ENCODE data around the gene SMIM14. TPM values are rescaled to one million over a fixed set of nuclear protein-coding genes. Genes with fewer than 3 reads are reported as not detected.

Gene SMIM14
- total RNA-seq, 1 experiment from 2014 or later: 14.5 TPM

DNA sequence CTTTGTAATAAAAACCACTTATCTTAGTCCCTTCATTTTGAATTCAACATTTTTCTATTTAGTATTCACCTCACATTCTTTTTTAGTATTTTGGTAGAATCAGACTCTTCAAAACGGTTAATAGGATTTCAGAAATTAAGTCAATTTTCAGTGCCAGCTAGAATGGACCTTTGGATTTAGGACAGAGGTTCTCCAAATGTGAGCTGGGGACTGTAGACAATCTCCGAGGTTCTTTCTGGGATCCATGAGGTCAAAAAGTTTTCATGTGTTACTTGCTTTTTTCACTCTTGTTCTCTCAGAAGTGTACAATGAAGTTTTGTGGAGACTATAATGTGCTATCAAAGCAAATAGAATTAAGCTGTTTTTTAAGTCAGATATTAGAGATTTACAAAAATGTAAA lies 109.1 kb downstream of the SMIM14 start:
- TF ChIP-seq, protein P1, sequence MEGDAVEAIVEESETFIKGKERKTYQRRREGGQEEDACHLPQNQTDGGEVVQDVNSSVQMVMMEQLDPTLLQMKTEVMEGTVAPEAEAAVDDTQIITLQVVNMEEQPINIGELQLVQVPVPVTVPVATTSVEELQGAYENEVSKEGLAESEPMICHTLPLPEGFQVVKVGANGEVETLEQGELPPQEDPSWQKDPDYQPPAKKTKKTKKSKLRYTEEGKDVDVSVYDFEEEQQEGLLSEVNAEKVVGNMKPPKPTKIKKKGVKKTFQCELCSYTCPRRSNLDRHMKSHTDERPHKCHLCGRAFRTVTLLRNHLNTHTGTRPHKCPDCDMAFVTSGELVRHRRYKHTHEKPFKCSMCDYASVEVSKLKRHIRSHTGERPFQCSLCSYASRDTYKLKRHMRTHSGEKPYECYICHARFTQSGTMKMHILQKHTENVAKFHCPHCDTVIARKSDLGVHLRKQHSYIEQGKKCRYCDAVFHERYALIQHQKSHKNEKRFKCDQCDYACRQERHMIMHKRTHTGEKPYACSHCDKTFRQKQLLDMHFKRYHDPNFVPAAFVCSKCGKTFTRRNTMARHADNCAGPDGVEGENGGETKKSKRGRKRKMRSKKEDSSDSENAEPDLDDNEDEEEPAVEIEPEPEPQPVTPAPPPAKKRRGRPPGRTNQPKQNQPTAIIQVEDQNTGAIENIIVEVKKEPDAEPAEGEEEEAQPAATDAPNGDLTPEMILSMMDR (conservative IDR thresholded peaks at IDR 0.05; ENCODE audit: low read depth, low read length): no peak
- TF ChIP-seq EZH2 (IDR thresholded peaks at IDR 0.05; ENCODE audit: borderline replicate concordance, low read depth, low read length, poor library complexity, severe bottlenecking): no peak
- ChIA-PET POLR2A (ENCODE audit: low non-redundant PET) (no interaction called here), CTCF (interaction anchor here (0.6 kb wide), 1 partner anchor 17 kb away, joined by 3 read pairs; no protein-coding TSS in a partner anchor)
- Histone ChIP-seq H3K4me1 (ENCODE audit: insufficient read depth, low read length, poor library complexity, severe bottlenecking) (peaks cover 4% of the 10 kb centered on the region), H3K27me3 (replicated peaks; ENCODE audit: insufficient read depth, low read depth, low read length, poor library complexity) (no peaks in the 10 kb centered on the region), H3K4me3 (ENCODE audit: low read depth, low read length, poor library complexity, severe bottlenecking) (no peak overlapping the region), H3K27ac (ENCODE audit: low read depth, low read length, poor library complexity, severe bottlenecking) (no peak overlapping the region), H3K36me3 (ENCODE audit: insufficient read depth, low read length, poor library complexity, severe bottlenecking) (peaks cover 4% of the 10 kb centered on the region), H3K9me3 (ENCODE audit: low read depth, low read length, poor library complexity, severe bottlenecking) (no peaks in the 10 kb centered on the region)
- DNase-seq (ENCODE audit: low spot score): no peak
- intact Hi-C loops (cut with micrococcal nuclease; ENCODE audit: unreplicated experiment): loop anchor here (5.0 kb wide), 2 partner anchors 108 to 448 kb away; partner anchors contain the start of genes PDS5A and SMIM14
- BruUV-seq (replicated peaks): no TSS peak

DNA sequence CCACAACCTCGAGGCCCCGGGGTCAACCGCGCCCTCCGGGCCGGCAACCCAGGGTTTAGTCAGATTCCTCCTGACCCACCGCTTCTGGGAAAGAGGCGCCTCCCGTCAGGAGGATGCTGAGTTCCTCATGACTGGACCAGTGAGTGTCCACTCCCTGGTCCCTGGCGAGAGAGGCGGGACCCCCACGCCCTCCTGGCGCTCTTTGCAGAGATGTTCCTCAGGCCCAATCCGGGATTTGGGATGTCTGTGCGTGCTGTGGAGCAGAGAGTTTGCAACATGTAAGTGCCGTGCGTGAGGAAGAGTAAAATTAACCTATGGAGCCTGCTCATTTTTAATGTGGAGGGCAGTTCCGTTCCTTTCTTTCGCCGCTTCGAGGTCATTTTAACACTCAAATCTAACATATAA lies 110.6 kb downstream of the SMIM14 start:
- H3K4me3 ChIP-seq (ENCODE audit: low read depth, low read length, poor library complexity, severe bottlenecking): peak overlapping the region; percentile 84
- peaks cover 4% of the 10 kb centered on the region for H3K4me1 ChIP-seq (ENCODE audit: insufficient read depth, low read length, poor library complexity, severe bottlenecking)
- DNase-seq (ENCODE audit: low spot score): peak; percentile 30
- CTCF ChIA-PET: no interaction called here
- H3K9me3 ChIP-seq (ENCODE audit: low read depth, low read length, poor library complexity, severe bottlenecking): no peaks in the 10 kb centered on the region
- POLR2A ChIA-PET (ENCODE audit: low non-redundant PET): no interaction called here
- TF ChIP-seq EZH2 (IDR thresholded peaks at IDR 0.05; ENCODE audit: borderline replicate concordance, low read depth, low read length, poor library complexity, severe bottlenecking): no peak
- TF ChIP-seq, protein P1 (conservative IDR thresholded peaks at IDR 0.05; ENCODE audit: low read depth, low read length): no peak
- no TSS peak for BruUV-seq (replicated peaks)
- peaks cover 4% of the 10 kb centered on the region for H3K36me3 ChIP-seq (ENCODE audit: insufficient read depth, low read length, poor library complexity, severe bottlenecking)
- intact Hi-C loops (cut with micrococcal nuclease; ENCODE audit: unreplicated experiment): loop anchor here (5.0 kb wide), 2 partner anchors 109 to 449 kb away; partner anchors contain the start of genes PDS5A and SMIM14
- H3K27ac ChIP-seq (ENCODE audit: low read depth, low read length, poor library complexity, severe bottlenecking): peak overlapping the region; percentile 78
- no peaks in the 10 kb centered on the region for H3K27me3 ChIP-seq (replicated peaks; ENCODE audit: insufficient read depth, low read depth, low read length, poor library complexity)

DNA sequence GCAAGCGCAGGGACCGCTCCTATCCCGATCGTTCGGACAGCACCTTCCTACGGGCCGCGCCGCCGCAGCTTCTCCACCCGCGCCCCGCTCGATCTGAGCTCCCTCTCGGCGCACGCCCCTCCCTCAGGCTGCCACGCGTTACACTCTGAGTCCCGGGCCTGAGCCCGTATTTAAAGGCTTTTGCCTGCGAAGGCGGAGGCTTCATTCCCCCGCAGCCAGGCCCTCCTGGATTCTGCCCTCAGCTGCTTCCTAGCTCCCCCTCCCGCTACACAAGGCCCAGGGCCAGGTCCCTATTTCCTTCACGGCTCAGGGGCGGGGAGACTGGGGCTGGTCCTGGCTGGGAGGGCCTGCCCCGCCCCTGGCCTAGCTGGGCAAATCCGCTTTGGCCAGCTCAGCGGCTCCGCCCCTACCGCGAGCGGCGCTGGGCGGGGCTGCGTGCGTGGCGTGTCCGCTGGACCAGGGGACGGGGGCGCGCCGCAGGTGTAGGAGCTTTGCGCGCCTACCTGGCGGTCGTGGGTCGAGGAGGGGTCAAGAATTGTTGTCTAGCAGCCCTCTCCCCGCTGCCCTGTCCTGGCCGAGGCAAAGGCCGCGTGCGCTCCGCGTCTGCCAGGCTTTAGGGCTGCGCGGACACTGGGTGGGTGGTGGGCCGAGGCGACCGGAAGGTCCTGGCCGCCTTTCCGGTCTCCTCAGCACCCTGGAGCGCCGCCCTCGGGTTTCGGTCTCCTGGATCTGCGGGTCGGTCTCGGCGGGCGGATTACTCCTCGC lies 111.2 kb downstream of the SMIM14 start, which contains the start of gene UGDH:
TSS of gene UGDH (minus strand) at position 144 of the 765 bp plus-strand sequence. CDS start 5,927 bp downstream, outside the sequence.
- BruUV-seq (replicated peaks): no TSS peak
- CTCF ChIA-PET: interaction anchor here (0.9 kb wide), 1 partner anchor 58 kb away, joined by 5 read pairs; no protein-coding TSS in a partner anchor

More for the DNA sequence above, 111.2 kb downstream of the SMIM14 start, which contains the start of gene UGDH:
- TF ChIP-seq EZH2 (IDR thresholded peaks at IDR 0.05; ENCODE audit: borderline replicate concordance, low read depth, low read length, poor library complexity, severe bottlenecking): no peak
- TF ChIP-seq, protein P1 (conservative IDR thresholded peaks at IDR 0.05; ENCODE audit: low read depth, low read length): no peak
- peak within 1 kb of the TSS; percentile 84 for H3K4me3 ChIP-seq (ENCODE audit: low read depth, low read length, poor library complexity, severe bottlenecking)
- intact Hi-C loops (cut with micrococcal nuclease; ENCODE audit: unreplicated experiment): loop anchor here (5.0 kb wide), 2 partner anchors 110 to 450 kb away; partner anchors contain the start of genes PDS5A and SMIM14
- peak within 1 kb of the TSS; percentile 78 for H3K27ac ChIP-seq (ENCODE audit: low read depth, low read length, poor library complexity, severe bottlenecking)
- H3K9me3 ChIP-seq (ENCODE audit: low read depth, low read length, poor library complexity, severe bottlenecking): no peaks in the 10 kb centered on the region
- peaks cover 4% of the 10 kb centered on the region for H3K4me1 ChIP-seq (ENCODE audit: insufficient read depth, low read length, poor library complexity, severe bottlenecking)
- no peaks in the 10 kb centered on the region for H3K27me3 ChIP-seq (replicated peaks; ENCODE audit: insufficient read depth, low read depth, low read length, poor library complexity)
- DNase-seq (ENCODE audit: low spot score): peak; percentile 99
- POLR2A ChIA-PET (ENCODE audit: low non-redundant PET): no interaction called here
- H3K36me3 ChIP-seq (ENCODE audit: insufficient read depth, low read length, poor library complexity, severe bottlenecking): peaks cover 4% of the 10 kb centered on the region
